B cell (primary cell): ENCODE measurements around the gene MINDY2. TPM values are rescaled to one million over a fixed set of nuclear protein-coding genes. Genes with fewer than 3 reads are reported as not detected.

Experiments used
- ATAC-seq: fragments of 200-7000 bp; cut with Tn5 transposase; one replicate; pipeline ENCODE4 v1.10.0; 2021; ENCODE audit warnings: low read depth, mild to moderate bottlenecking, moderate number of reproducible peaks, moderate library complexity
- CTCF ChIA-PET: fragments of 350-600 bp; sonication (Branson Sonifier 250); formaldehyde crosslinking; loops from one replicate; lab custom pipeline; 2021; ENCODE audit warnings: antibody characterized with exemption, inconsistent platforms; lab: Charles Lee
- POLR2A ChIA-PET: fragments of 350-600 bp; sonication (Branson Sonifier 250); formaldehyde crosslinking; loops from one replicate; lab custom pipeline; 2021; ENCODE audit warnings: antibody characterized with exemption; lab: Charles Lee
- DNase-seq: peaks from one replicate; pipeline ENCODE4 v3.0.0; 2013
- H2AFZ ChIP-seq: 2 replicates; pipeline ENCODE4 v1.6.1; 2012; ENCODE audit warnings: mild to moderate bottlenecking, low read depth, low read length; ENCODE audit not compliant: insufficient read depth, poor library complexity, severe bottlenecking
- H3K27ac ChIP-seq, 2 donors: 1 replicate in 1 of 2; 2 replicates in 1 of 2; pipeline ENCODE4 v1.5.1; 2012 to 2013; ENCODE audit warnings: low read length in 2 of 2, mild to moderate bottlenecking in 2 of 2, moderate library complexity in 1 of 2
- H3K27me3 ChIP-seq, 4 experiments: fragments of 200-600 bp in 1 of 4; sonication (generic) in 1 of 4; replicated peaks in 1 of 4; 1 replicate in 2 of 4; 2 replicates in 2 of 4; pipeline versions ENCODE4 v1.6.1 to v1.7.0; 2013 to 2016; ENCODE audit warnings: low read length in 3 of 4, mild to moderate bottlenecking in 2 of 4, mixed read lengths in 1 of 4, moderate library complexity in 1 of 4; ENCODE audit not compliant: insufficient read depth in 4 of 4, control insufficient read depth in 3 of 4; ENCODE audit errors: control extremely low read depth in 1 of 4
- H3K36me3 ChIP-seq, 2 experiments: replicated peaks in 1 of 2; 1 replicate in 1 of 2; 2 replicates in 1 of 2; pipeline versions ENCODE4 v1.6.1 to v1.7.1; 2013; ENCODE audit warnings: low read length in 1 of 2; ENCODE audit not compliant: insufficient read depth in 2 of 2, control insufficient read depth in 1 of 2; ENCODE audit errors: control extremely low read depth in 1 of 2, extremely low read depth in 1 of 2
- H3K4me1 ChIP-seq, 2 donors: fragments of 200-600 bp in 1 of 2; sonication (generic) in 1 of 2; 1 replicate in 1 of 2; 2 replicates in 1 of 2; pipeline versions ENCODE4 v1.5.1 to v1.6.1; 2013 to 2017; ENCODE audit warnings: low read length in 2 of 2; ENCODE audit not compliant: control insufficient read depth in 2 of 2, insufficient read depth in 2 of 2
- H3K4me2 ChIP-seq: replicated peaks from 2 replicates; pipeline ENCODE3; 2012; ENCODE audit warnings: mild to moderate bottlenecking, low read depth, low read length; ENCODE audit not compliant: poor library complexity, severe bottlenecking
- H3K4me3 ChIP-seq, 5 experiments: fragments of 200-600 bp in 1 of 5; sonication (generic) in 1 of 5; 1 replicate in 3 of 5; 2 replicates in 2 of 5; pipeline versions ENCODE4 v1.5.1 to v1.7.0; 2011 to 2016; ENCODE audit warnings: low read length in 4 of 5, mild to moderate bottlenecking in 4 of 5, low read depth in 2 of 5, control low read depth in 1 of 5, moderate library complexity in 1 of 5; ENCODE audit not compliant: insufficient read depth in 1 of 5; ENCODE audit errors: control extremely low read depth in 1 of 5, extremely low read depth in 1 of 5
- H3K79me2 ChIP-seq: fragments of 200-600 bp; sonication (generic); one replicate; pipeline ENCODE4 v1.6.0; 2016; ENCODE audit warnings: low read length; ENCODE audit not compliant: control insufficient read depth, insufficient read depth
- H3K9ac ChIP-seq: fragments of 200-600 bp; sonication (generic); 2 replicates; pipeline ENCODE4 v1.6.1; 2017; ENCODE audit warnings: mild to moderate bottlenecking, low read length, moderate library complexity
- H3K9me3 ChIP-seq, 3 donors: one replicate each; pipeline versions ENCODE4 v1.6.1 to v1.7.1; 2013; ENCODE audit warnings: low read length in 2 of 3; ENCODE audit not compliant: control insufficient read depth in 2 of 3, insufficient read depth in 1 of 3; ENCODE audit errors: control extremely low read depth in 1 of 3
- H4K20me1 ChIP-seq: 2 replicates; pipeline ENCODE4 v1.6.0; 2012; ENCODE audit warnings: mild to moderate bottlenecking, low read length; ENCODE audit not compliant: insufficient read depth, control insufficient read depth, poor library complexity, severe bottlenecking
- H3K27ac Mint-ChIP-seq: one replicate; pipeline ENCODE4 v1.8.0; 2021; ENCODE audit warnings: mixed read lengths
- H3K27me3 Mint-ChIP-seq: one replicate; pipeline ENCODE4 v1.8.0; 2021; ENCODE audit warnings: mixed read lengths
- H3K4me1 Mint-ChIP-seq: one replicate; pipeline ENCODE4 v1.8.0; 2021; ENCODE audit warnings: mixed read lengths
- H3K4me3 Mint-ChIP-seq: one replicate; pipeline ENCODE4 v1.8.0; 2021; ENCODE audit warnings: mixed read lengths
- H3K9me3 Mint-ChIP-seq: one replicate; pipeline ENCODE4 v1.8.0; 2022; ENCODE audit warnings: mixed read lengths; ENCODE audit not compliant: insufficient read depth
- CTCF ChIP-seq: fragments of 200-600 bp; IDR thresholded peaks from one replicate; pipeline ENCODE4 v1.8.0; 2022; ENCODE audit warnings: antibody characterized with exemption, mild to moderate bottlenecking
- EZH2 ChIP-seq: IDR thresholded peaks from 2 replicates; pipeline ENCODE4 v1.6.1; 2012; ENCODE audit warnings: borderline replicate concordance, low read depth, mild to moderate bottlenecking, moderate library complexity, low read length; ENCODE audit not compliant: insufficient read depth, poor library complexity, severe bottlenecking
- WGBS: methylation state at CpG from one replicate; pipeline ENCODE4 v1.1.5; 2013; ENCODE audit warnings: missing lambda C conversion rate; ENCODE audit not compliant: insufficient coverage; 5-methylcytosine and 5-hydroxymethylcytosine counted together
- intact Hi-C: fragments of 100-400 bp; cut with micrococcal nuclease; formaldehyde crosslinking; loops from one replicate; pipeline ENCODE4 v1.10.0; 2022
- polyA plus RNA-seq: library from polyadenylated mRNA; depleted of rRNA; stranded (reverse); fragments of >200 nt; gene quantifications from 2 replicates; pipeline ENCODE4 v1.2.3, GENCODE V29; 2012
- total RNA-seq, 2 donors: library from RNA; stranded (reverse); fragments of 120-200 nt in 1 of 2; gene quantifications; 1 replicate in 1 of 2; 2 replicates in 1 of 2; pipeline versions ENCODE4 v1.2.3 to v1.2.4, GENCODE V29; 2013 to 2022

Gene MINDY2
- total and polyA plus RNA-seq, 2 donors (not counting 1 experiment from before 2014, with no cell fraction given): 2.3 to 16.6 TPM

- peaks cover 38 to 48% of the 10 kb centered on the region in 2 donors for H3K4me1 ChIP-seq
- peaks cover 36% of the 10 kb centered on the region for H4K20me1 ChIP-seq
- H3K36me3 ChIP-seq: peaks cover 0 to 3% of the 10 kb centered on the region in 2 experiments
- CTCF ChIA-PET: interaction anchor here (0.7 to 1.3 kb wide), 6 partner anchors 14 to 46 kb away, joined by 3 to 7 read pairs (median 4); partner anchors contain the start of gene ADAM10
- intact Hi-C loops: loop anchor here (1.0 to 2.0 kb wide), 2 partner anchors 25 to 46 kb away; partner anchors contain the start of genes ADAM10 and MINDY2
- WGBS: no CpG with 5 or more reads among the region's 1 CpG
- TF ChIP-seq EZH2 (no peak), CTCF (no peak)
- Mint-ChIP-seq H3K27me3 (no peaks in the 10 kb centered on the region), H3K4me1 (peaks cover 58% of the 10 kb centered on the region), H3K4me3 (peak overlapping the region; percentile 13), H3K27ac (peak overlapping the region; percentile 57), H3K9me3 (no peaks in the 10 kb centered on the region)
- DNase-seq (peak; percentile 81), ATAC-seq (peak; percentile 89)
- H3K79me2 ChIP-seq: peaks cover 96% of the 10 kb centered on the region
- peak overlapping the region; percentile 54 for H2AFZ ChIP-seq
- no peaks in the 10 kb centered on the region for H3K27me3 ChIP-seq
- peak overlapping the region; percentile 42 for H3K9ac ChIP-seq
- H3K9me3 ChIP-seq: no peaks in the 10 kb centered on the region
- H3K4me3 ChIP-seq: peak overlapping the region in 1 of 5 experiments; percentile 19
- H3K27ac ChIP-seq: peak overlapping the region; percentile 59 to 89
- H3K4me2 ChIP-seq: peak overlapping the region; percentile 57
- POLR2A ChIA-PET: interaction anchor here (0.9 to 1.4 kb wide), 3 partner anchors 9 to 47 kb away, joined by 3 to 5 read pairs (median 4); partner anchors contain the start of genes ADAM10 and MINDY2
Measured at GRCh38 chr15:58724466-58724865, 46.6 kb upstream of the MINDY2 start.

GRCh38 chr15:58726867-58727266 is 44.2 kb upstream of the MINDY2 start:
- TF ChIP-seq EZH2 (no peak), CTCF (no peak)
- Mint-ChIP-seq H3K27me3 (no peaks in the 10 kb centered on the region), H3K4me3 (peak overlapping the region; percentile 79), H3K9me3 (no peaks in the 10 kb centered on the region), H3K27ac (peak overlapping the region; percentile 78), H3K4me1 (peaks cover 59% of the 10 kb centered on the region)
- 70% methylated on average over 8 of the region's 12 CpGs for WGBS
- peak overlapping the region in 1 of 2 donors; percentile 27 for H3K27ac ChIP-seq
- DNase-seq (peak; percentile 49), ATAC-seq (peak; percentile 32)
- peak overlapping the region in 1 of 5 experiments; percentile 38 for H3K4me3 ChIP-seq
- H3K79me2 ChIP-seq: peaks cover 99% of the 10 kb centered on the region
- H4K20me1 ChIP-seq: peaks cover 43% of the 10 kb centered on the region
- intact Hi-C loops: no loop called here
- no peaks in the 10 kb centered on the region for H3K9me3 ChIP-seq
- H3K4me1 ChIP-seq: peaks cover 46 to 50% of the 10 kb centered on the region in 2 donors
- peaks cover 0 to 3% of the 10 kb centered on the region in 2 experiments for H3K36me3 ChIP-seq
- POLR2A ChIA-PET: interaction anchor here (0.7 kb wide), 1 partner anchor 17 kb away, joined by 8 read pairs; no protein-coding TSS in a partner anchor
- CTCF ChIA-PET: interaction anchor here (1.3 kb wide), 1 partner anchor 44 kb away, joined by 4 read pairs; no protein-coding TSS in a partner anchor
- H2AFZ ChIP-seq: no peak overlapping the region
- no peaks in the 10 kb centered on the region for H3K27me3 ChIP-seq
- H3K9ac ChIP-seq: no peak overlapping the region
- peak overlapping the region; percentile 56 for H3K4me2 ChIP-seq
